Measurements from ENCODE around the gene GAS7. TPM values are rescaled to one million over a fixed set of nuclear protein-coding genes. Genes with fewer than 3 reads are reported as not detected.

The GAS7 gene
- total RNA-seq, 4 donors from 2014 or later = 24.7 to 43.3 (median 38.4) TPM

GRCh38 chr17:9937241-9937761 is 261.1 kb downstream of the GAS7 start:
- no peak for TF ChIP-seq CTCF (IDR thresholded peaks at IDR 0.05; ENCODE audit: low read depth)

- TF ChIP-seq CTCF (IDR thresholded peaks at IDR 0.05; ENCODE audit: low read depth) = no peak
Measured at GRCh38 chr17:9936095-9936494, 262.3 kb downstream of the GAS7 start.

GRCh38 chr17:9935408-9935807 is 263.0 kb downstream of the GAS7 start:
- TF ChIP-seq CTCF (IDR thresholded peaks at IDR 0.05; ENCODE audit: low read depth) = no peak

GRCh38 chr17:9934331-9934730 is 264.1 kb downstream of the GAS7 start:
- no peak for TF ChIP-seq CTCF (IDR thresholded peaks at IDR 0.05; ENCODE audit: low read depth)

GRCh38 chr17:9932491-9932890 is 265.9 kb downstream of the GAS7 start:
- no peak for TF ChIP-seq CTCF (IDR thresholded peaks at IDR 0.05; ENCODE audit: low read depth)

- TF ChIP-seq CTCF (IDR thresholded peaks at IDR 0.05; ENCODE audit: low read depth) = no peak
Measured at GRCh38 chr17:9931144-9931741, 267.2 kb downstream of the GAS7 start.

- TF ChIP-seq CTCF (IDR thresholded peaks at IDR 0.05; ENCODE audit: low read depth) = no peak
Measured at GRCh38 chr17:9929871-9930270, 268.5 kb downstream of the GAS7 start.

Data from subcutaneous adipose tissue (tissue), 4 donors.